Activated CD4-positive, alpha-beta T cell treated with anti-CD3 and anti-CD28 coated beads for 1 hour (primary cell): ENCODE data around the gene GCSH.

Experiments used
- DNase-seq: peaks from one replicate; pipeline ENCODE4 v3.0.0-alpha.2; 2020

The GCSH gene

DNA sequence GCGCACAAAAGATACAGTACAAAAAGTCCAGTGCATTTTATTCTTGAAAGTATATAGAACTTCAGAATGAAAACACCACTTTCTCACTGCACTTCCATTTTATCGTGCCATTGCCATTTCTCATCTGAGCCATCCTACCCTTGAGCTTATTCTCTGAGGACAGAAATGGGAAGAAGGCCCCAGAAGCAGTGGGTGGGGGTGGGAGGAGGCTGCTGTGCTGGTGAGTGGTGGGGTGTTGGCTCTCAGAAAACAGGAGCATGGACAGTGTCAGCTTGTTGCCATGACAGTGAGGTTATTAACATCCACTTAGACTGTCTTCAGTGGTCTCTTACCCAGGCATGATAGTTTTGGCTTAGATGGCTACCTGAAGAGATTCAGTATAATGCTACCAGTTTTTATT lies 56.1 kb downstream of the GCSH start:
- DNase-seq: no peak

DNA sequence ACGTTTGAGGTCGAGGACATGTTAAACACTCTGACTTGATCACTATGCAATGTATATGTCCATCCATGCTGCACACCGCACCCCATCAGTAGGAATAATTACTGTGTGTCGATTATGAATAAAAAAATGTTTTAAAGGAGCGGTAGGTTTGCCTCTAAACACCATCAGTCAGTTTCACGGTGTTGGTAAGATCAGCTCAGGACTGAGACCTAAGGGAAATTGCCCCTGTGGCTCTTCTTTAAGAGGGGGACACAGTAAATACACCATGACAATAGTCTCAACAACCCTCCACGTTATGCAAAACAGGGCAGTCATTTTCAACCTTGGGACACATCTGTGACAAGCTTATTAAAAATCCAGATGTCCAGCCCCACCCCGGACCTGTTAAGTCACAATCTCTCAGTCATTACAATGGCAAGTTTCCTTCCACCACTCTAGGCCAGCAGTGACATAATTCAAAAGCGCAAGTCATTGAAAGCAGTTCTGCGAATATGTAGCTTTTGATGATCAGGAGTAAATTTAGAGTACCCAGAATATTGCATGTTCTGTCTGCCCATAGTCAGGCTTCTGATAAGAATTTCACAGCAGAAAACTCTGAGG lies 59.3 kb downstream of the GCSH start:
- no peak for DNase-seq

DNA sequence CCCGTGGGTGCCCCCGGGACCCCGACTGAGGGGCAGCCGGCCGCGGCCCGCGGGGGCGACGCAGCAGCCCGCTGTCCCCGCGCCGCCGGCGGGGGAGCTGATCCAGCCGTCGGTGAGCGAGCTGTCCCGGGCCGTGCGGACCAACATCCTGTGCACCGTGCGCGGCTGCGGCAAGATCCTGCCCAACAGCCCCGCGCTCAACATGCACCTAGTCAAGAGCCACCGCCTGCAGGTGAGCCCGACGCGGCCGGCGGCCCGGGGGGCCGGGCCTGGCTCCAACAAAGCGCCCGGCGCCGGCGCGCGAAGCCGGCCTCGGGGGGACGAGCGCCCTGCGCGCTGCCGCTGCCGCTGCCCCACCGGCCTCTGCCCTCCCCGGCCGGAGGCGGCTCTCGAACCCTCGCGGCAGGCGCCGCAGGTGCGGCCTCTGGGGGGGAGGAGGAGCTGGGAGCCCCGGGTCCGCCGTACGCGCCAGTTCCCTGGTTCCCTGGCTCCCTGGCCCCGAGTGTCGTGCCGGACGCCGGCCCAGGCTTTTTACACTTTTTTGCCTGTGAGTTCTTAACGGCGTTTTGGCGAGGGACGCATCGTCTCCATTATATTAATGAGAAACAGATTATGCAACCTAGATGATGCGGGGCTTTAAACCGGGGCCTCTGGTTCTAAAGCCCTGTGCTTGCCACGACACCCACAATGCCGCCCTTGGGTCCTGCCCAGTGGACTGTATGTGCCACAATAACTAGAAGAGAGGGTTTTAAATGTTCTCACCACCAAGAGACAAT lies 60.0 kb downstream of the GCSH start:
- no peak for DNase-seq

DNA sequence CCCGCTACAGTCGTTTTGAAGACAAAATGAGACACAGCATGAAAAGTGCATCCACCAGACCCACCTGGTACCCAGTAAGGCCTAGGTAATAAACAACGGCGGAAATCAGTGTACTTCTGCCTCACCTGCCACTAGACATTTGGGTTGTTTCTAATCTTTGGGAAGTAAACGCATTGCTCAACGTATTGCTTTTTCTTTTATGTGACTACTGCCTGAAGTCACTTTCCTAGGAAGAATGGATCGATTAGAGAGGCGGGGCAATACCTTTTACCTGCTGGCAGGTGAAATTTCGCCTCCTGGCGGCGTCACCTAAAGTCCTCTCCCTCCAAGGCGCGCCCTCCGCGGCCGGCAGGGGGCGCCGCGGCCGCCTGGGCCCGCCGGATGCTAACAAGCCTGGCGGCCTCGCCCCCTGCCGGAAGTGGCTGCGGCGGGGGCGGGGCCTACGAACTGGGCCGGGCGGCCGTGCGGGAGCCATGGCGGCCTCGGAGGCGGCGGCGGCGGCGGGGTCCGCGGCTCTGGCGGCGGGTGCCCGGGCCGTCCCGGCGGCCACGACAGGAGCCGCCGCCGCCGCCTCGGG lies 60.7 kb downstream of the GCSH start, which contains the start of gene ATMIN:
TSS of gene ATMIN (plus strand) at position 445 of the 577 bp plus-strand sequence. CDS start at position 474, 29 bp downstream.
- peak; percentile 82 for DNase-seq
